ENCODE measurements around the gene C2orf66. TPM values are rescaled to one million over a fixed set of nuclear protein-coding genes. Genes with fewer than 3 reads are reported as not detected.

Gene C2orf66
- total RNA-seq, result under 0.01 and 0.36 TPM in 2 replicates

- no peaks in the 10 kb centered on the region for H3K4me1 ChIP-seq (ENCODE audit: insufficient read depth, low read length)
- H3K36me3 ChIP-seq (ENCODE audit: insufficient read depth, low read length), result no peaks in the 10 kb centered on the region
- H3K4me2 ChIP-seq (ENCODE audit: insufficient read depth, low read length), result no peak within 1 kb of the TSS
- H4K20me1 ChIP-seq (ENCODE audit: insufficient read depth, low read length), result no peaks in the 10 kb centered on the region
- no peak within 1 kb of the TSS for H3K27ac ChIP-seq (ENCODE audit: low read depth, low read length)
- no peak within 1 kb of the TSS for H2AFZ ChIP-seq (ENCODE audit: low read length)
- TF ChIP-seq CTCF (IDR thresholded peaks at IDR 0.05; ENCODE audit: extremely low read depth, low read depth, low read length), result no peak
- peaks cover 3% of the 10 kb centered on the region for H3K27me3 ChIP-seq (ENCODE audit: insufficient read depth, low read length)
- H3K9me3 ChIP-seq (ENCODE audit: low read depth, low read length), result no peaks in the 10 kb centered on the region
- no peaks in the 10 kb centered on the region for H3K79me2 ChIP-seq (ENCODE audit: insufficient read depth, low read length)
- H3K4me3 ChIP-seq (ENCODE audit: insufficient read depth, low read length), result no peak within 1 kb of the TSS
- DNase-seq (ENCODE audit: insufficient read length, low spot score, missing footprints), result peak; percentile 22
These were observed at the start of gene C2orf66 for GRCh38 chr2:196809260-196809659. TSS of gene C2orf66 (minus strand) at chr2:196809355. CDS start at chr2:196809336, 19 bp downstream.

DNA sequence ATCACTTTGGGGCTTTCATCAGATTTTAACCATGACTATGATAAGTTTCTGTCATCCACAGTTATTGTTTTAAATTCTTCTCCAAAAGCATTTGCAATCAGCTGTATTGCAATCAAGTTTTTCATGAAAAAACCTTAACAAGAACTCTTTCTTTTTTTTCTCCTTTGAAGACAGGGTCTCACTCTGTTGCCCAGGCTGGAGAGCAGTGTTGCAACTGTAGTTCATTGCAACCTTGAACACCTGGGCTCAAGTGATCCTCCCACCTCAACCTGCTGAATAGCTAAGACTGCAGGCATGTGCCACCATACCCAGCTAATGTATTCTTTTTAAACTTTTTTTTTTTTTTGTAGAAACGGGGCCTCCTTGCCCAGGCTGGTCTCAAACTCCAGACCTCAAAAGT lies 45.5 kb upstream of the C2orf66 start:
- H4K20me1 ChIP-seq (ENCODE audit: insufficient read depth, low read length), result no peaks in the 10 kb centered on the region
- H3K9me3 ChIP-seq (ENCODE audit: low read depth, low read length), result no peaks in the 10 kb centered on the region
- H2AFZ ChIP-seq (ENCODE audit: low read length), result no peak overlapping the region
- TF ChIP-seq CTCF (IDR thresholded peaks at IDR 0.05; ENCODE audit: extremely low read depth, low read depth, low read length), result no peak
- no peaks in the 10 kb centered on the region for H3K36me3 ChIP-seq (ENCODE audit: insufficient read depth, low read length)
- H3K4me2 ChIP-seq (ENCODE audit: insufficient read depth, low read length), result no peak overlapping the region
- no peak overlapping the region for H3K27ac ChIP-seq (ENCODE audit: low read depth, low read length)
- no peaks in the 10 kb centered on the region for H3K4me1 ChIP-seq (ENCODE audit: insufficient read depth, low read length)
- H3K4me3 ChIP-seq (ENCODE audit: insufficient read depth, low read length), result no peak overlapping the region
- no peak for DNase-seq (ENCODE audit: insufficient read length, low spot score, missing footprints)
- H3K27me3 ChIP-seq (ENCODE audit: insufficient read depth, low read length), result no peaks in the 10 kb centered on the region
- no peaks in the 10 kb centered on the region for H3K79me2 ChIP-seq (ENCODE audit: insufficient read depth, low read length)

DNA sequence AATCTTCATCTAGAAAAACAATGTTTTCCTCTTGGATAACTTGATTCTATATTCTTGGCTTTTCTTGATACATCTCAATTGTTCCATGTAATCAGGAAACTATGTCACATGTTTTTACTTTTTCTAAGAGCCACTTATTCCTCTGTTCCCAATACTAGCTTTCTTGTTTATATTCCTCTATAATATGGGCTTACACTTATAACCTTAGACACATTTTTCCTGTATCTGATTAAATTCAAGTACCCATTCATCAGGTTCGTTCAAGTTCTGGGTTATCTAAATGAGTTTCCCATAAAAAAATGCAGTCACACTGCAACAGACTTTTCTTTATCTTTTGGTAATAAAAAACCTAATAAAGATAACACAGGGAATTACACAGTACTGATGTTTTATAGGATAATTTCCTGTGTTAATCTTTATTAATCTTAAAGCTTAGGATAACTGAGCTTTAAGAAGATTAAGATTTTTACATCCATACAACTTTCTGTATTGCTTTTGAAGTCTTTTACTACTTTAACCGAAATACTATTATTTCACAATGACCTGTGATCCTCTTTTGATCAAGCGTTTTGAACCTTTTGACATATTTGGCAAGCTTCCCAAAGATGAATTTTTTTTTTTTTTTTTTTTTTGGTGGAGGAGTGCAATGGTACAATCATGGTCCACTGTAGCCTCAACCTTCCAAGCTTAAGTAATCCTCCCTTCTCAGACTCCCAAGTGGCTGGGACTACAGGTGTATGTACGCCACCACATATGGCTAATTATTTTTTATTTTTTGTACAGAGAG lies 44.3 kb upstream of the C2orf66 start:
- TF ChIP-seq CTCF (IDR thresholded peaks at IDR 0.05; ENCODE audit: extremely low read depth, low read depth, low read length), result no peak
- no peaks in the 10 kb centered on the region for H3K4me1 ChIP-seq (ENCODE audit: insufficient read depth, low read length)
- no peak for DNase-seq (ENCODE audit: insufficient read length, low spot score, missing footprints)

GRCh38 chr2:196851088-196851487 lies 41.9 kb upstream of the C2orf66 start:
- no peaks in the 10 kb centered on the region for H3K79me2 ChIP-seq (ENCODE audit: insufficient read depth, low read length)
- H4K20me1 ChIP-seq (ENCODE audit: insufficient read depth, low read length), result no peaks in the 10 kb centered on the region
- H3K4me1 ChIP-seq (ENCODE audit: insufficient read depth, low read length), result no peaks in the 10 kb centered on the region
- no peak overlapping the region for H3K4me2 ChIP-seq (ENCODE audit: insufficient read depth, low read length)
- no peak overlapping the region for H2AFZ ChIP-seq (ENCODE audit: low read length)
- no peak for DNase-seq (ENCODE audit: insufficient read length, low spot score, missing footprints)
- H3K27ac ChIP-seq (ENCODE audit: low read depth, low read length), result no peak overlapping the region
- H3K9me3 ChIP-seq (ENCODE audit: low read depth, low read length), result no peaks in the 10 kb centered on the region
- H3K27me3 ChIP-seq (ENCODE audit: insufficient read depth, low read length), result no peaks in the 10 kb centered on the region
- TF ChIP-seq CTCF (IDR thresholded peaks at IDR 0.05; ENCODE audit: extremely low read depth, low read depth, low read length), result no peak
- no peak overlapping the region for H3K4me3 ChIP-seq (ENCODE audit: insufficient read depth, low read length)
- H3K36me3 ChIP-seq (ENCODE audit: insufficient read depth, low read length), result no peaks in the 10 kb centered on the region

More for the DNA sequence above, 44.3 kb upstream of the C2orf66 start:
- H2AFZ ChIP-seq (ENCODE audit: low read length), result no peak overlapping the region
- H4K20me1 ChIP-seq (ENCODE audit: insufficient read depth, low read length), result no peaks in the 10 kb centered on the region
- no peaks in the 10 kb centered on the region for H3K9me3 ChIP-seq (ENCODE audit: low read depth, low read length)
- H3K36me3 ChIP-seq (ENCODE audit: insufficient read depth, low read length), result no peaks in the 10 kb centered on the region
- H3K4me2 ChIP-seq (ENCODE audit: insufficient read depth, low read length), result no peak overlapping the region
- H3K27ac ChIP-seq (ENCODE audit: low read depth, low read length), result no peak overlapping the region
- no peaks in the 10 kb centered on the region for H3K27me3 ChIP-seq (ENCODE audit: insufficient read depth, low read length)
- H3K4me3 ChIP-seq (ENCODE audit: insufficient read depth, low read length), result no peak overlapping the region
- H3K79me2 ChIP-seq (ENCODE audit: insufficient read depth, low read length), result no peaks in the 10 kb centered on the region

Measured in osteoblast (primary cell).